ENCODE data around the gene P2RX6.

GRCh38 chr22:21067901-21068680 is 53.1 kb downstream of the P2RX6 start:
- TF ChIP-seq EP300 (IDR thresholded peaks at IDR 0.05) (no peak), CTCF (IDR thresholded peaks at IDR 0.05) (no peak)
